Activated CD8-positive, alpha-beta memory T cell treated with anti-CD3 and anti-CD28 coated beads, Interleukin-2, amount 50 U/mL, for 4 hours (primary cell): ENCODE data around the gene TTC6.

Experiments used
- DNase-seq: peaks from one replicate; pipeline ENCODE4 v3.0.0-alpha.2; 2020

TTC6 gene

DNA sequence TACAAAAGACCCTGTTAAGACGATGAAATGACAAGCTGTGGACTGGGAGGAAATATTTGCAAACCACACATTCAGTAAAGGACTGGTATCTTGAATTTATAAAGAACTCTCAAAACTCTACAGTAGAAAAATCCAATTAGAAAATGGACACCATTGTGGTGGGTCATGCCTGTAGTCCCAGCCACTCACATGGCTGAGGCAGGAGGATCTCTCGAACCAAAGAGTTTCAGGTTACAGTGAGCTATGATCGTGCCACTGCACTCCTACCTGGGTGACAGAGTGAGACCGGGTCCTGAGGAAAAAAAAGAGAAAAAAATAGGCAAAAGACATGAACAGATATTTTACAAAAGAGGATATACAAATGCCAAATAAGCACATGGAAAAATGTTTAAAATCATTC is 41.9 kb downstream of the TTC6 start:
- DNase-seq = no peak

DNA sequence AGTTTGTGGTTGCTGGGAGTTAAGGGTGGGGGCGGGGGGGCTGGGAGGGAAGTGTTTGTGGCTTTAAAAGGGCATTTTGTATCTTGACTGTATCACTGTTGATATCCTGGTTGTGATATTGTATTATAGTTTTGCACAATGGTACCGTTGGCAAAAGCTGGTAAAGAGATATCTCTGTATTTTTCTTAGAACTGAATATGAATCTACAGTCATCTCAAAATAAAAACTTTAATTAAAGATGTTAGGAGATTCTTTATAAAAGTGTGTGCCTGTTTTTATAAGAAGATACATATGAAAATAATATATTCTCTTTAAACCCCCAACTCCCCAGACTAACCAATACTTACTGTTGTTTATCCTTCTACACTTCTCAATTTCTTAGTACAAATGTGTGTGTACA is 43.2 kb downstream of the TTC6 start:
- no peak for DNase-seq

DNA sequence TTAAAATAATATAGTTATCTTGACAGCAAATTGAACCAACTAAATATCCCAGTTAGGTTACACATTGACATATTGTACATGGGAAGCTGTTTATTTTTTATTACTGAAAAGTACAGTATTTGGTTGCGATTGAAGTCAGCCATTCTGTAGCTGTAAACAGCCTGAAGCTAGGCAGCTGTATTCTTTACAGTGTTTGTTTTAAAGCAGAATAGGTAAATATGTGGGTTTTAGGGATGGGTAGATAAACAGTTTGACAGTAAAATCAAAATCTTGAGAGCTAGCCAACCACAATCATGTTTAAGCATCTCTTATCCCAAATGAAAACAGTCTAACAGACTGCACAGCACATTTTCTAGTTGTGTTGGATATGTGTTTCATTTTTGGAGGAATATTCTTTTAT is 45.7 kb downstream of the TTC6 start:
- no peak for DNase-seq

DNA sequence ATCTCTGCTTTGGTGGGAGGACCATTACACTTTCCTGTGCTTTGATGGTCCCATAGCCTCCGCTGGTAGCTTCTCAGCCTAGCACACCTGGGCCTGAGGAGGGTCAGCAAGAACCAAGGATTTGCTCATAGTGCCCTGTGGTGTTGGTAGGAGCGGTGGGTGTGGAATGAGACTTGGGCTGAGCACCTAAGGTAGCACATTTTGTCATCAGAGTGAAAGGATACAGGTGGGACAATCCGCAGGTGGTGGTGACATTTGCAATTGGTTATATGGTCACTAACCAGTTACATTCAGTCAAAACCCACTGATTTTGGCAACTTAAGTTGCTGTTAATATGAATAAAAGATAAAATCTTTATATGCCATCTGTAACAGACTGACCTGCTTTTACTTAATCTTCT is 46.7 kb downstream of the TTC6 start:
- no peak for DNase-seq

DNA sequence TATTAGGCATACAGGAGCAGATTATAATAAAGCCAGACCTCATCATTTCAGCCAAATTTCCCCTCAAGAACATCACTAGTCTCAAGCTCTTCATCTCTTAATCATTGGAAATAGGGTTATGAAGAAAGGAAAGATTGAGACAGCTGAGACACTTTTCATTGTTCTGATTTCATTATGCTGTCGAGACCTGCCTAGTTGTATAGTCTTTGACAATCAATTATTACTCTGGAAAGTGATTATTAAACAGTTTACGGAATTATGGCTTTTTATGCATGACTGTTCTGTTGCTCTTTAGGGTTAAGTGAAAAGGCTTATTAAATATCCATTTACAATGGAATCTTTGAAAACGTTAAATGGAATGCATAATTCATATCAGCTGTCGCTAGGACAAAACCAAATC is 48.3 kb downstream of the TTC6 start:
- DNase-seq = no peak
